ENCODE data around the gene CAPN8.

Gene CAPN8

DNA sequence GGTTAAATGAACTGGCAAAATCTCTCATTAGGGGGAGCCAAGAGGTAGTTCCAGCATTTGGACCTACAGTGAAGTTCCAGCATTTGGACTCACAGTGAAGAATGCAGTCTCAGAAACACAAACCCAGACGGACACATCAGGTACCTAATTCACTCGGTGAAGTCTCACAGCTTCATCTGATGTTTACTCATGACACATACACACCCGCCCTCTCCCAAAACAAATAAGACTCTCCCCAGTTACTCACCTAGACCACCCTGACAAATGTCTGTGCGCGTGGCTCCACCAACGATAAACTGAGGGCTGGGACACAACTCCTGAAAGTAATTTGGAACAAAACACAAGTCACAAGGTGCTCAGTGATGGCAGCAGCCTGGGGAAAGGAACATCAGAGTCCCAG lies 11.4 kb downstream of the CAPN8 start:
- DNase-seq (ENCODE audit: low read depth), result no peak

DNA sequence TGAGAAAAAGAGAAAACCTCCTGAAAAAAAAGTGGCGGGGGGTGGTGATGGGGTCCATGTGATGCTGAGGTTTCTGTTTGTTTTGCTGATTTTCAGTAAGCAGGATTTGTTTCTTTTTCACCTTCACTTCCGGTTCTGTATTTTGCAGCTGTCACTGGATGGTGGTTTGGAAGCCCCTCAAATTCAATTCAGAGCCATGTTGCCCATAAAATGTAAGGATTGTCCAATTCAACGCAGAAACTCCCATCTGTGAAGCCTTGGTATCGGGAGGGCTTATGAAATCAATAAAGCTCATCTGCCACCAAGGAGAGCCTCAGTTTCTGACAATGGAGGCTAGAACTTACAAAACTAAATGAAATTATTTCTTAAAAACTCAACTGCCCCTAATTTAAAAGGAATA lies 12.1 kb downstream of the CAPN8 start:
- no peak for DNase-seq (ENCODE audit: low read depth)

DNA sequence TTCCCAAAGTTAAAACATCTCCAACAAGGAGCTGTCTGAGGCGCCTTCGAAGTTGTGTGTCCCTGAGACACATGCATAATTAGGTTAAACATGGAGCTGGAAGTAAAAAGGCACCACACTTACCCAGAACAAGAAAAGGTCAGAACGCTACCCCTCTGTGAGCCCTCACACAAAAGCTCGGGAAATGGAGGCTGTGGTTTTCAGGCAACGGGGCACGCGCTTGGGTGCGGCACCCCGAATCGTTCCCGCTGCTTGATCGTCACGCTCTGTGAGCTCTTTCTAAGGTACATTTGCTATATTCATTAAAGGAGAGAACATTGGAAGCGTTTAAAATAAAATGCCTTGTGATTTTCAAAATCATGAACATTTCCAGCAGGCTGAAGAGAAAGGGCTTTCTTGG lies 12.5 kb downstream of the CAPN8 start:
- DNase-seq (ENCODE audit: low read depth), result no peak

DNA sequence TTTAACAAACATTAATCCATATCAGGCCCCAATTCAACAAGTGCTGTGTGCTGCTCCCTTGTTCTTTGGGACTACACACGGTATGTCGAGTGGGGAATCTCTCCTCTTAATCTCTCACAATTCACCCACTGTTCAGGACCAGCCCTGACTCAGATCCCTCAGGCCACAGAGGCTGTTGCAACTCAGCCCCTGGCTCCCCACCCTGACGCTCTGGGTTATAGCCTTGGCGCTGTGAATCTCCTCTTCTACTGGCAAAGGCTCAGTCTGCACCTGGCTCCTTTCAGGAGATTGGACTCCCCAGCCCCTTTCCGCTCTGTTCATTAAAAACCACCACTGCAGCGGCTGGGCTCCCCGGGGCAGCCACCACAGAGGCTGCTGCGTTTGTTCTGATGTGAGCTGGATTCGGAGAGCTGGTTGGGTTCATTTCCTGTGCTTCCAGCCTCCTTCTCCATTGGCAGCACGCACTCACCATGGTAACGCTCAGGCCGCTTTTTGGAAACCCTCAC lies 13.0 kb downstream of the CAPN8 start:
- DNase-seq (ENCODE audit: low read depth), result no peak

DNA sequence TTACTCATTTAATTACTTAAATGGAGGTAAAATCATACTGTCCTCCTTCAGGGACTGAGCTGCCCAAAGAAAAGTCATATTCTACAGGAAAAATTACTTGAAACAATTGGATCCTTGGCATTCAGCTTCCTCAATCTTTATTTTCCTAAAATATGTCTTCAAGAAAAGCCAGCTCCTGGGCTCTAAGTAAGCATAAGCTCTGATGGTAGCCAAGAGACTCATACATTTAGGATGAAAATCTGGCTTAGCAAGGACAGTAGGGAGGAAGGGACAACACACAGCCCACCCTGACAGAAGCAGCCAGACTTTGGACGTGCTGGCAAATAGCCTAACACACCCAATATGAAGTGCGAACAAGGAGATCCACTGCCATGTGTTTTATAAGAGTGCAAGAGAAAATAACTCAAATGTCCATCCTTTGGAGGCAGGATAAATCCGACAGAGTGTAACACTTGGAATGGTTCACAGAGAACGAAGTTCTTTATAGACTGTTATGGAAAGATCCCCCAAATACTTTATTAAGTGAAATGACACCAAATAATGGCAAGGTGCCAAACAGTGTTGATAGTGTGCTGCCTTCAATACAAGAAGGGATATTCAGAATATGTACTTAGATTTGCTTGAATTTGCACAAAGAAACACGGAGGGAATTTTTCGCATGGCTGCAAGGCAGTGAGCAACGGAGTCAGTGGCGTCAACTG lies 14.1 kb downstream of the CAPN8 start:
- no peak for DNase-seq (ENCODE audit: low read depth)

DNA sequence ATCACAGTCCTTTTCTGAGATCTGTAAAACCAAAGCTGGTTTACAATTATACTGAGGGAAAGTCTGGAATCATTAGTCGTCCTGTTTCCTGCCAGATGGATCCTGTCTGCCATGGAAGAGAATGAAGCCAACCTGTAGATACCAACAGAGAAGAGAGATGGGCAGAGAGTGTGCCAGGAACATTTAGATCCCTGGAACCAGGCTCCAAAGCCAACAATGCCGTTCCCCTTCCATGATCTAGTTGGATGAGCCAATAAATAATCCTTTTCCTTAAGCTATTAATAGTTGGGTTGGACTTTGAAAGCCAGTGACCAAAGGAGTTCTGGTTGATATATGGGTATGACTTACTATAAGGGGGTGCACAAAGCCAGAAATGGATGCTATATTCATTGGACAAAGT lies 15.0 kb downstream of the CAPN8 start:
- DNase-seq (ENCODE audit: low read depth), result no peak

DNA sequence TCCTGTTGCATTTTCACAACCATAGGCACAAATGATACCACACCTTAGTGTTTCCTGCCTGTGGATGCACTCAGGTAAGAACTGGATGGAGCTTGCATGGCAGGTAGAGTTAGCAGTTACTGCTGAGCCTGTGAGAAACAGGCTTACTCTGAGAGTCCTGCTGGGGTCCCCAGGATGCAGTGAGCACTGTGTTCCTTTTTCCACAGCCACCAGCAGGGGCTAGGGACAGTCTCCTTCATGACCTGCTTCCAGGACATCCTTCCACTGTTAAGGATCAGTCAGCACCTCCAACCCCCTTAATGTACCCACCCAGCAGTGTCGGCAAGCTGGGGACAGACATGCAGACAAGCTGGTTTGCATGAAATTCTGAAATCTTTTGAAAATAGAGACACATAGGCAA lies 16.3 kb downstream of the CAPN8 start:
- DNase-seq (ENCODE audit: low read depth), result no peak

DNA sequence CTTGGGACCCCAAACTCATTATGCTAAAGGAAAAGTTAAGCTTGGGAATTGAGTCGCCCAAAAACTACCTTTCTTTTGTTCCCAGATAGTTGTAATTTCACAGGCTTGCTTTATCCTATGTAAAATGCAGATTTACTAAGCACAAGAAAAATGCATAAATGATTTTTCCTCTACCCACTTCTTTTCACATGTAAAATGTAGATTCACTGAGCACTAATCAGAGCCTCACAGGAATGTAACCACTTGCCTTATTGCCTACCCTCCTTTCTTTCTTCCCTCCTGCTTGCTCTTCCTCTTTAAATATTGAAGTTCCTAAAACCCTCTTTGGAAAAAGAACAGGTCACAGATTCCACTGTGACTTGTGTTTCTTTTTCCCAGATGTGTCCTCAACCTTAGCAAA lies 18.3 kb downstream of the CAPN8 start:
- no peak for DNase-seq (ENCODE audit: low read depth)

DNA sequence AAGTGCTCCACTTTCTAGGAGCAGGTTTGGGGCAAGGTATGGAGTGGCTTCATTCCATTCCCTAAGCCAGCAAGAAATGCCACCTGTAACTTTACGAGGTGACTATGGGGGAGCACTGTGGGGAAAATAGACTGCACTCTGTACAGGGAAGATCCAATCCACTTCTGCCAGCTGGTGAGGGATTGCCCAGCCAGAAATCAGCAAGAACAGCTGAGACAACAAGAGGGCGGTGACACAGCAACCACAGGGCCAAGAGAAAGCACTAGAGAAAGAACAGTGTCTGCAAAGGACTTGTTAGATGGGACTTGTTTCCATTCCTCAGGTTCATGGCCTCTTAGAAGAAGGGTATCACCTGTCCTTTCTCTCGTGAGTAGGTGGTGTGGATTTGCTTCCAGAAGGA lies 19.6 kb downstream of the CAPN8 start:
- DNase-seq (ENCODE audit: low read depth), result no peak

DNA sequence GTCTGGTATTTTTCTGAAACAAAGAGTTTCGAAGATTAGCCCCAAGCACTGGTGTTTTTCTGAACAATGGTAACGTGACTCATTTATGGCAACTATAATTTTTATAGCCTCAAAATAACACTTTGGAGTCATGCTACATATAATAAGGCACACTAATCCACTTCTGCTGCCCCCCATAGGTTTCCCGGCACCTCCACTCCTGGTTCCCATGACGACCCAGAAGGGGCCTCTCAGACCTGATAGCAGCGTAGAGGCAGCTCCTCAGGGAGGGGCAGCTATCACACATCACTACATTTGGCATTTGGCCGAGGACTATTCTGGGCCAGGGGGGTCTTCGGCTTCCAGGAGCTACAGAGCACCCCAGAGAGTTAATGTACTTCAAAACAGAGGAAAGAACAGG lies 23.3 kb downstream of the CAPN8 start:
- DNase-seq (ENCODE audit: low read depth), result no peak

DNA sequence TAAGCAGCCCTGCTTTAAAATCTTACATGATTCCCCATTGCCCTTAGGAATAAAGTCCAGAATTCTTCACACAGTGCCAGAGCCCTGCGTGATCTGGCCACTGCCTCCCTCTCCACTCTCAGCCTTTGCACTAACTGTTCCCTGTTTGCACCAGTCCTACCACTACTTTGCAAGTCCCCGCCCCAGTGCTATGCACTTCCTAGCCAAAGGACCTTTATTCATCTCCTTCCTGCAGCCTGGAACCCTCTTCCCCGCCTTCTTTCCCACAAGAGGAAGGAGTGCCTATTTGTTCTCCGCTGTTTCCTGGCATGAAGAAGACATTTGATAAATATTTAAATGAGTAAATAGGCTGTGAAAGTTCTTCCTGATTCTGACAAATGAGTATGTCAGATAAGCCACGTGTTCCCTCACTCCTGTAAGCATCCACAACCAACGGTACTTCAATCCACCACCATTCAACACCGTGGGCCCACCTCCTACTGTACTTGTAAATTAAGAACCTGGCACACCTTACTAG lies 23.9 kb downstream of the CAPN8 start:
- DNase-seq (ENCODE audit: low read depth), result no peak

DNA sequence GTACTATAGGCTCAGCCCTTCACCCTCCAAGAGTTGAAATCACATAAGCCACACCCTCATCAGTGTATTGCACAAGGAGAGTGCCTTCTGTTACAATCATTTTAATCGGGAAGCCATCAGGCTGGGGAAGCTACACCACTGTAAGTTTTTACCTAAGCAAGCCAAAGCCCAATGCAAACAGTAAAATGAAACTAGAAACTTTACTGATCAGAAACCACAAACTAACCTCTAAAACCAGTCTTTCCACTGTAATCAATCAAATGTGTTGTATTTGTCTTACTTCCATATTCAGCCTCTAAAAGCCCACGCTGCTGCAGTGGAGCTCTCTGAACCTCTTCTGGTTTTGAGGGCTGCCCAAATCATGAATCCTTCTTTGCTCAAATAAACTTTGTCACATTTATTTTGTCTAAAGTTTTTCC lies 26.2 kb downstream of the CAPN8 start:
- no peak for DNase-seq (ENCODE audit: low read depth)

DNA sequence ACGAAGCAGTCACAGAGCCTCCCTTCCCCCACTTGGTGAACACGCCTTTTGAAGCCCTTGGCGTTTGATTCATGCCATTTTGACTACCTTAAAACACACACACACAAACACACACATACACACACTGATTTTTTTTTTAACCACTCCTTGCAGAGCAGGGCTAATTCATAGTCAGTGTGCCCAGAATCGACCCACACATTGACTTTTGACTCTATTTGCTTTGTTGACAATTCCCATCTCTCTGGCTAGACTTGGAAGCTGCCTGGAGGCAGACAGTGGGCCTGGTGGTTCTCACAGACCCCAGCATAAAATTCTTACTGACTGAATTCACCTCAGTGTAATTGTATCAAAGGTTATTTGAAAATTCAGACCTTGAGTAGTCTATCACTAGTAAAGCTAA lies 30.3 kb downstream of the CAPN8 start:
- no peak for DNase-seq (ENCODE audit: low read depth)

DNA sequence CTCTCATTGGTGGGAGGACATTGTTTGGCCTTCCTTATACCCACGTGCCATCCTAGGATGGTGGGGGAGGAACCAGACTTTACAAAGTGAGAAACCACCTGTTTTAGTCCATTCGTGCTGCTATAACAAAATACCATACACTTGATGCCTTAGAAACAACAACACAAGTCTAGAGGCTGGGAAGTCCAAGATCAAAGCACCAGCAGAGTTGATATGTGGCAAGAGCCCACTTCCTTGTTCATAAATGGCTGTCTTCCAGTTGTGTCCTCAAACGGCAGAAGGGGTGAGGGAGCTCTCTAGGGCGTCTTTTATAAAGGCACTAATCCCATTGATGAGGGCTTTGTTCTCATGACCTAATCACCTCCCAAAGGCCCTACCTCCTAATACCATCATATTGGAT lies 31.1 kb downstream of the CAPN8 start:
- DNase-seq (ENCODE audit: low read depth), result no peak

DNA sequence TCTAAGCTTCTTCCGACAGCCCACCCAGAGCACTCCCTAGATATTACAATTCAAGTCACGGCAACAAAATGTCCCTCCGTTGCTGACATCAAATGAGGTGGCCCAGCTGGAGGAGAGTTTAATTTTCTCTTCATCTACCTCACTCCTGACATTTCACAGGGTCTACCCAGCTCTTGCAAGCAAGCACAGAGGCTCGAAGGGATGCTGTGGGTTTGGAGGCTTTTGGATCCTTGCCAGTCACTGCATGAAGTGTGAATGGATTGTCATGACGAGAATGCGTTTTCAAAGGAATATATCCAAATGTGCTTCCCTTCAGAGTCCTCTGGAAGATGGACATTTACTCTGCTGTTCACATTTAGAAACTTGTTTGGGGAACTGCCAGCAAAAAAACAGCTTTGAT lies 33.5 kb downstream of the CAPN8 start:
- DNase-seq (ENCODE audit: low read depth), result no peak

DNA sequence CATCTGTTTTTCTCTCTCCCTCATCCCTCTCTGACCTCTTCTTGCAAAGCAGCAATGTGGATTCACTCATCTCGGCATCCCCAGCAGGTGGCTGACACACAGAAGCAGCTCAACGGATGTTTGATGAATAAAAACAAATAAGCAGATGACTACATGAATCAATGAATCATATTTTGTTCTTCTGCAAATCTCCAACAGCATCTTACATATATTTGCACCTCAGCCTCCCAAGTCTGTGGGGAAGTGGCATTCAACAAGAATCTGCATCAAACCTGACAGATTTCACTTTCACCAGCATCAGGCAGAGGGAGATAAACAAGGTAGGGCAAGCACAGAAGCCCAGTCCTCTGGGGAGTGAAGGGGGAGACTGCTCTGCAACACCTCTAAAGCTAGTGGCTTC lies 34.0 kb downstream of the CAPN8 start:
- DNase-seq (ENCODE audit: low read depth), result no peak

DNA sequence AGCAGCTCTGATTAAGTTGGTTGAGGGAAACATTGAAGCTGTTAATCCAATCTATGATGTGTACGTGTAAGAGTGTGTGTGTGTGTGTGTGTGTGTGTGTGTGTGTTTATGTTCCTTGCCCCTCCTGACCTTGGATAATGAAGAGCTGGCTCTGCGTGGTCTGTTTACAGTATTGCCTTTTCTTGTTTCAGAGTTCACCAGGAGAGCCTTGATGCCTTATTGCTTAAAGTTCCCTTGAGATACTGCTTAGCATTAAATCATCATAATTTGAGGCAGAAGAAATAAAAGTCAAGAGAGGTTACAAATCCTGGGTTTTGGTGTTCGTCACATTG lies 36.4 kb downstream of the CAPN8 start:
- DNase-seq (ENCODE audit: low read depth), result no peak

DNA sequence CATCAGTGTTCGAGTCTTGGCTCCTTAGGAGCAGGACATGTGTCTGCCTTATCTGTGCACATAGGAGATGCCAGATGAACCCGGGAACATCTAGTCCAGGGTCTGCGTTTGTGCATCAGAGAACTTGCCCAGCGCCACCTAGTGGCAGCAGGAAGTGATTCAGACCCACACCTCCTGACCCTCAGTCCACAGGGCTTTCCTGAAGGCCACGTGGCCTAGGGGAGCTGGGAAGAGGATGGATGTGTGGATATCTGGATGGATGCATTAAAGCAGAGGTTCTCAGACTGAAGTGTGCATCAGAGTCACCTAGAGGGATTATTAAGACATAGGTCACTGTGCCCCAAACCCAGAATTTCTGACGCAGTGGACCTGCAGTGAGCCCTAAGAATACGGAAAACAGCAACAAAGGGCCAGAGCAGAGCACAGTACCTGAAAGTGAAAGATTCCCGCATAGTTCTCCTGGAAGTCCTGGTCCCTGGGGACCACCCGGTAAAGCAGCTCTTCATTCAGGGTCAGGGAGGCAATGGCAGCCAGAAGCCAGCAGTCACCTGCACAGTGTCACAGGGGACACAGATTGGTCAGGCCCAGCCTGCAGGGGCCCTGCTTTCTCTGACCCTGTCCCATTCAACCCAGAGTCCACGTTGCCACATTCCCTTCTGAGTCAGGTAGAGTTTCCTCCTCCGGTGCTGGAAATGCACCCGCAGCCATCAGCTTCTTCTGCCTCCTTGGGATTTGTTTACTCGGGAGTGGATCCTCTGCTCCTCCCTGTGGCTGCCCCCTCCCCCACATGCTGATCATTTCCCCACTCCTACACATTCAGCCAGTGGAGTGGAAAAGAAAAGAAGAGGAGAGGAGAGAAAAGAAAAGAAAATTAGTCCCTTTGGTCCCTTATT lies 37.0 kb downstream of the CAPN8 start:
- peak; percentile 27 for DNase-seq (ENCODE audit: low read depth)

DNA sequence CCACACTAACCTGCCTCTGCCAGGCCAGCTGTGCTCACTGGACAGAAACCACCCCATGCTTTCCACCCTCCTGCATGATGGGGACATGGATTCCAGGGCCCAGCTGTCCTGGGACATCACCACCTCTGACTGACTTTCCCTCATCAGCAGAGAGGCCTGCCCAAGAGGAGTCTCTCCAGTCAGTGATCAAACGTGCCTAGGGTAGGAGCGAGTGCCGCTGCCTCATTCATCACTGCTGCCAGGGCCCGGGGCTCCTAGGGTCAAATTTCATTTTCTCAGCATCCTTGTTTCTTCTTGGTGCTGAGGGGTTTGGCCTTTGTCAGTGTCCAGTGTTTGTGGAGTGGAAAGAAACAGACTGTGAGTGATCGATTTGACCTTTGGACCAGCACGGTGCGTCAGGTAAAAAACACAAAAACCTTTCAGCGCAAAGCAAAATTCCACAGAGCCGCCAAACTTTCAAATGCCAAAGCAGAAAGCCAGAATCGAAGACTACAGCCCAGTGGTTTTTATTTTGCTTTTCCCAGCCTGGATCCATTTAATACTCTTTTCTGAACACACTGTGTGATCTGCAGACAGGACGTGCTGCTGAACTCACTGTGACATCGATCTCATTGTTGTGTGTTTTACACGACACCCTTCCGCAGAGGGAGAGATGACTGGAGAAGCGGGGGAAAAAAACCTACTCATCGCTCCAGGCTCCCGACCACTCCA lies 43.2 kb downstream of the CAPN8 start:
- no peak for DNase-seq (ENCODE audit: low read depth)

DNA sequence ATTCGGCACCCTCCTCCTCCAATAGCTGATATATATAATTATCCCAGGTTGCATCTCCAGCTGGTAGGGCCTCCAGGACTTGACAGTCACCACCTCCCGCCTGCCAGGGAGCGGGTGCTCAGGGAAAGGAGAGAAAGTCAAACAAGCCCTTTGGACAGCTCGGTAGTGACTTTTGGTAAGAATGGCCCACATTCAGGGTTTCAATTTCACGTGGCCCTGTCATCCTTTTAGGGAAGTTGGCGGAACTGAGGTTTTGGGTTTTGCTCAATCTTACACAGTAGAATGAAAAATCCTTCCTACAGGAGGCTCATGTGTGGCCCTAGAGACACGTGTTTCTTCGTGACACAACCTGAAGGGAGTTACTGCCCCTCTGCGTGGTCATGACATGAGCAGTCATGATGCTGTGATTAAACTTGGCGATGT lies 44.2 kb downstream of the CAPN8 start:
- no peak for DNase-seq (ENCODE audit: low read depth)

DNA sequence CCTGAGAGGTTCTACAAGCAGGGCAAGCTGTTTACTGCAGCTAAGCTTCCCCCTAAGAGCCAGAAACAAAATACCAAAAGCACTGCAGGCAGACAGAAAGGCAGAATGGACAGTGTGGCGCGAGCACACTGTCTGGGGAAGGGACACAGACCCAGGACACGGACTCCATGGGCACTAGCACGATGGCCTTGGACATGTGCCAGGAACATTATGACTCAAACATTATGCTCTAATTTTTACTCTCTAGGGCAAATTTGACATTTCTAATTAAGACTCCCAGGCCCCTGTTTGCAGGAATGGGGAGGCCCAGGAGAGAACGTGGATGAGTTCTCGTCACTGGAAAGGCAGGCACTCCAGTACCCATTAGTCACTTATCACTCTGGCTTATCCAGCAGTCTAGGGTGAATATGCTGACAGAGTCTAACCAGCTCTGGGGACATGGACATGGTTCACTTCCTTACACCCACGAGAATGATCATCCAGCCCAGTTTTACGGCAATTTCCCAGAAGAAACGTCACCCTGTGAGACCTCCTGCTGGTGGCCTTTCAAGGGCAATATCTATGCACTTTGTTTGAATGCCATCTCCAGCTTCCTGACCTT lies 45.1 kb downstream of the CAPN8 start:
- no peak for DNase-seq (ENCODE audit: low read depth)

DNA sequence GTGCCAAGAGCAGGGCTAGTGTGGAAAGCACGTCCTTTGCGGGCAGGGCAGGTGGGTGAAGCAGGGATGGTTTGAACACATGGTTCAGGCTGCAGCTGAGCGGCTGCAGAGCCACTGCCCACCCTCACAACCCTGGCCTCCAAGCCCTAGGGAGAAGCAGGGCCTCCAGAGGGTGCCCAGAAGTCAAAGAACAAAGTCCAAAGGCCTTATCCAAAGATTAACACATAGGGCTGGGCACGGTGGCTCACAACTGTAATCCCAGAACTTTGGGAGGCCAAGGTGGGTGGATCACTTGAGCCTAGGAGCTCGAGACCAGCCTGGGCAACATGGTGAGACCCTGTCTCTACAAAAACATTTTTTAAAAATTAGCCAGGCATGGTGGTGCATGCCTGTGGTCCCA lies 46.8 kb downstream of the CAPN8 start:
- no peak for DNase-seq (ENCODE audit: low read depth)

Measured in stimulated activated CD8-positive, alpha-beta memory T cell treated with anti-CD3 and anti-CD28 coated beads, Interleukin-12 subunit alpha, Interleukin-12 subunit beta, amount 100 ng/mL, for 1 hour (primary cell).